Activated naive CD4-positive, alpha-beta T cell treated with Interleukin-2 at 50 U/mL for 16 hours (primary cell): ENCODE data around the gene RPRD1B.
"Not testable (repeated sequence)": the region's sequence is repeated elsewhere in the genome, so short reads cannot be mapped to it uniquely, and the experiment has no call there.

Experiments used
- DNase-seq: peaks from one replicate; pipeline ENCODE4 v3.0.0-alpha.2; 2020

Gene RPRD1B

GRCh38 chr20:38001981-38002380, 31.6 kb upstream of the RPRD1B start:
- no peak for DNase-seq

DNA sequence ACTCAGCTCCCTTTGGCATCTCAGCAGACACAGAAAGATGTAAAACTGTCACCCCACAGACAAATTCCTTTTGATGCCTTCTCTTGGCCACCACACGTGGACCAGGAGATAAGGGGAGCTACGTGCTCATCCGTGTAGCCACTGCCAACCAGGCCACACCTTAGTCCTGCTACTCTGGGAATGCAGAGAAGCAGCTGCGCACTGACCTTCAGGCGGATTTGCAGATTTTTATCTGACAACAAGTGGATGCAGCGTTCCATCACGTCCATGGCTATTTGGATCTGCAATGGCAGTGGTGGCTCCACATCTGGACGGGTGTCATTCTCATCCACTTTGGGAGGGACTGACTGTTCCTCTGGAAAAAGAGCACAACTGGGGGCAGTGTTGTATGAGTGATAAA, 31.1 kb upstream of the RPRD1B start:
- no peak for DNase-seq

GRCh38 chr20:38004416-38004815, 29.1 kb upstream of the RPRD1B start:
- DNase-seq = no peak

DNA sequence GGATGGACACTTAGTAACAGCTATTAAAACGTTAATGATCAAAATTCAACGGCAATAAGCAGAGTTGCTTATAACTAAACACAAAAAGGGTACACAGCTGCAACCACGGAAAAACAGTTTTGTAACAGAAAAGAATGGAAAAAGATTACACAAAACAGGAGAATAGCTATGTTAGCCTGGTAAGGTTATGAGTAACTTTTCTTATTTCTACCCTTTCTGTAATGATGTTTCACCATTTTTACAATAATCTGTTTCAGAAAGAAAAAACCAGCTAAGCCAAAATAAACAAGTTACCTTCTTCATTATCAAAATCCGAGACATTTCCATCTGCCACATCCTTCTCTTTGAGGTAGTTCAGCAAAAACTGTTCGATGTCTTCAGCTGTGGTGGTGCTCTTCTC, 27.6 kb upstream of the RPRD1B start:
- no peak for DNase-seq

- DNase-seq = no peak
Measured at GRCh38 chr20:38007526-38007925, 26.0 kb upstream of the RPRD1B start.

GRCh38 chr20:38008233-38008944, 25.2 kb upstream of the RPRD1B start:
- no peak for DNase-seq

DNA sequence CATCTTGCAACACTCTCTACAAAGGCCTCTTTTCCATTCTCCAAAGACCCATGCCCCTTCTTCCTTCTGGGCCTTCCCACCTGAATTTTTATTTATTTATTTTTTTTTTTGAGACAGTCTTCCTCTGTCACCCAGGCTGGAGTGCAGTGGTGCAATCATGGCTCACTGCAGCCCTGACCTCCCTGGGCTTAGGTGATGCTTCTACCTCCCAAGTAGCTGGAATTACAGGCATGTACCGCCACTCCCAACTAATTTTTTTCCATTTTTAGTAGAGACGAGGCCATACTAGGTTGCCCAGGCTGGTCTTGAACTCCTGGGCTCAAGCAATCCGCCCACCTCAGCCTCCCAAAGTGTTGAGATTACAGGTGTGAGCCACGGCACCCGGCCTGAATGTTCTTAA, 24.1 kb upstream of the RPRD1B start:
- not testable (repeated sequence) for DNase-seq

GRCh38 chr20:38011696-38012095, 21.9 kb upstream of the RPRD1B start:
- DNase-seq = no peak

- DNase-seq = no peak
Measured at GRCh38 chr20:38012332-38012731, 21.2 kb upstream of the RPRD1B start.

DNA sequence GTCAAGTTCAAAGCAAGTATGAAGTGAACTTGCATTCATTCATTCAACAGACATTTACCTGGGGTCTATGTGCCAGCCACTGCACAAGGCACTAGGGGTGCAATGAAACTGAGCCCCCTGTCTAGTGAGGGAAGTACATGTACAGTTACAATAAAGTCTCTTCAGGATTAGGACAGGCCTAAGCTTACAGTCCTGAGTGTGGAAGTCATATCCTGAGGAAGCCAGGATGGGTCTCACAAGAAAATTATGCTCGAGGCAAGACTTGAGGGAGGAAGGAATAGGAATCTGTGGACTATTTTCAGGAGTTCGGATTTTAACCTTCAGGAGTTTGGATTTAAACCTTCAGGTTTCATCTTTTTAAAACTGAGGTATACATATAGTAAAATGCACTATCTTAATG, 19.7 kb upstream of the RPRD1B start:
- DNase-seq = no peak

DNA sequence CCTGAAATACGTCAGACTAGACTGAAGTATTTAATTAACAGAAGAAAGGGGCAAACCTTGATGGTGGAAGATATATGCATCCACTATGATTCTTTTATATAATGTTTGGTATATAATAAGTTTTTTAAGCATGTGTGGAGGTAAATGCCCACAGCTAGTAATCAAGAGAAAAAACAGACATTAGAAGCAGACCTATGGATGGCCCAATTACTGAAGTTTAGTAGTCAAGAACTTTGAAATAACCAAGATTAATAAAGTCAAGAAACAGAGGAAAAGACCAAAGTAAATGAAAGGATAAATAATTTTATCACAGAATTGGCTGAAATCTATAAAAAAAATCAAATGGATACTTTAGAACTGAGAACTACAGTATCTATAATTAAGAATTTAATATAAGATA, 15.6 kb upstream of the RPRD1B start:
- DNase-seq = no peak

- DNase-seq = no peak
Measured at GRCh38 chr20:38018385-38018784, 15.2 kb upstream of the RPRD1B start.

GRCh38 chr20:38021087-38021772, 12.3 kb upstream of the RPRD1B start:
- no peak for DNase-seq

DNA sequence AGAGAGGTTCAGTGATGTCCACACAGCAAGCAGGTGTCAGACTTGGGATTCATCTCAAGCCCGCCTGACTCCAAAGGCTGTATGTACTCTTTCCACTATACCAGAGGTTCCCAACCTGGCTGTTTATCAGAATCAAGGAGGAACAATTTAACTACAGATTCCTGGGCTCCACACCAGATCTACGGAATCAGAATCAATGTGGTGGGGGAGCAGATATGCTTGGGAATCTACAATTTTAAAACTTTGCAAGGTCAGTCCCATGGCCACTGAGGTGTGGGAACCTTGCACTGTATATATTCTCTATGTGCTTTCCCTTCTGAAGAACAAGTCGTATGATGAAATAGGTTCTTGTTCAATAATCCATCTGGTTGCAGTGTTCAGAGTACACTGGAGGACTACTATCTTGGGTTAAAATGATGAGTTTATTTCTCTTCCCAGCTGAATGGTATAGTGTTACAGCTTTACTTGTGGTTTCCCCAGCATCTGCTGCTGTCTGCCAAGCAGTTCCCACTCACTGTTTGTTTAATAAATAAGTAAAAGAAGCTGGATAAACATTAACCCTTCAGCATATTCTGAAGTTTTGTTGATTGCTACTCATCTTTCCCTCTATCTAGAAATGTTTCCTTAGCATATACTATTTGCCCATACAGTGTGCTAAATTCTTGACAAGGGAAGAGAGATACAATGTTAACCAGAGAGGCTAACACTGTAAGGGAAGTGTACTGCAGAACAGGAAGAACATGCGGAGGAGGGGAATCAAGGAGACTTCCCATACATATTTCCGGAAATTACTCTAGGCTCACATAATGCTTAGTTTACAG, 10.2 kb upstream of the RPRD1B start:
- no peak for DNase-seq

- DNase-seq = no peak
Measured at GRCh38 chr20:38024496-38024895, 9.1 kb upstream of the RPRD1B start.

DNA sequence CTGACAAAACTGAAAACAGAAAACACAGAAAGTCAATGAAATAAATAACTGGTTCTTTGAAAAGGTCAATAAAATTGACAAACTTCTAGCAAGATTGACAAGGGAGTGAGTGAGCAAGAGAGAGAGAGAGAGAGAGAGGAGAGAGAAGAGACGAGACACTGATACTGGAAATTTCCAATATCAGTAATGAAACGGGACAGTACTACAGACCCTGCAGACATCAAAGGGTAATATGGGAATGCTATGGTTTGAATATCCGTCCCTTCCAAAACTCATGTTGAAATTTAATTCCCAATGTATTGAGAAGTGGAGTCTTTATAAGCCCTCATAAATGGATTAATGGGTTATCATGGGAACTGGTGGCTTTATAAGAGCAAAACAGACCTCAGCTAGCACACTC, 4.1 kb upstream of the RPRD1B start:
- no peak for DNase-seq

GRCh38 chr20:38031957-38032356, 1.6 kb upstream of the RPRD1B start:
- no peak for DNase-seq

- DNase-seq = no peak
Measured at GRCh38 chr20:38032585-38033329, 789 bp upstream of the RPRD1B start.

DNA sequence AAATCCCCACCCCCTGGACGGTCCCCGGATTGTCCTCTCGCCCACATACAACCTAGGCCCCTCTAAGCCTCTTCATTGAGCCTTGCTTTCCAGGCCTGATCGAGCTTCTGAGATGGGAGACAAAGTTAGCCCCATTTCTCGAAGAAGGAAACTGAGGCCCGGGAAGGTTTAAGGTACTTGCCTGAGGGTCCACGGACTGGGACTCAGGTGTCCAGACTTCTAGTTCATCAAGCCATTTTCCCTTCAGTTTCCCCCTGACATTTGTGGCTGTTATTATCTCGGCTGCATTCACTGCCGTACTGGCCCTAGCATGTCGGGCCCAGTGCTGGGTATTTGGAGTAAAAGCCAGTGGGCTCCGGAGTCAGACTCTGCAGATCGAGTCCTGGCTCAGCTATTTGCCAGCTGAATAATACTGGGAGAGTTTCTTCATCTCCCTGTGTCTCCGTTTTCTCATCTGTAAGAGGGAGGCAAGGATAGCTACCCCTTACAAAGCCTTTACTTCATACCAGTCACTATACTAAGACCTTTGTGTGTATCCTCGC, 633 bp downstream of the RPRD1B start:
- no peak for DNase-seq

GRCh38 chr20:38034961-38035360, 1.4 kb downstream of the RPRD1B start:
- no peak for DNase-seq

DNA sequence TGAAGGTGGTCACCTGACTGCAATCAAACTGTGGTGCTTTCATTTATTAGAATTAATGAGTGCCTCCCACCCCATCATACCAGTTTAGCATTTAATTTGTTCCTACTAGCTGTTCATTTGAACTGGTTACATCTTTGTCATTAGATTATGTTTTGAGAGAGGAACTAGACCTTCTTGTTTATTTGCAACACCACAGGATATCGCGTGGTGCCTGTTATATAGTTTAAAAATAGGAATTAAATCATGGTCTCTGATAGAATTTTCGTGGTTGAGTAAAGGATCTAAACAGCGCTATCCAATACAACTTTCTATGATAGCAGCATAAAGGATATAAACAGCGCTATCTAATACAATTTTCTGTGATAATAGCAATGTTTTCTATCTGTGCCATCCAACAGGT, 2.8 kb downstream of the RPRD1B start:
- no peak for DNase-seq

- no peak for DNase-seq
Measured at GRCh38 chr20:38040276-38040675, 6.7 kb downstream of the RPRD1B start.
